Sigmoid colon (tissue), 4 donors: ENCODE measurements around the gene ASTN1.

Experiments
- CTCF ChIP-seq, 4 experiments: fragments of 450-650 bp in 3 of 4; fragments of 200-600 bp in 1 of 4; IDR thresholded peaks; one replicate each; pipeline ENCODE4 v1.5.1; 2016 to 2019; ENCODE audit warnings: antibody characterized with exemption in 4 of 4, mild to moderate bottlenecking in 3 of 4, moderate library complexity in 2 of 4
- EP300 ChIP-seq, 4 donors: sonication (generic); formaldehyde crosslinking; IDR thresholded peaks; one replicate each; pipeline ENCODE4 v1.6.1; 2017; ENCODE audit warnings: antibody characterized with exemption in 4 of 4
- POLR2A ChIP-seq, 2 donors: fragments of 450-650 bp; IDR thresholded peaks; one replicate each; pipeline ENCODE4 v1.6.1; 2016; ENCODE audit warnings: antibody characterized with exemption in 2 of 2, mild to moderate bottlenecking in 2 of 2, moderate library complexity in 2 of 2
- POLR2AphosphoS5 ChIP-seq, 4 donors: sonication (generic); formaldehyde crosslinking; IDR thresholded peaks; one replicate each; pipeline ENCODE4 v1.6.1; 2017; ENCODE audit warnings: antibody characterized with exemption in 4 of 4

GRCh38 chr1:176854121-176854520 lies 310.4 kb downstream of the ASTN1 start:
- TF ChIP-seq CTCF (IDR thresholded peaks at IDR 0.05) (no peak), POLR2AphosphoS5 (IDR thresholded peaks at IDR 0.05) (no peak), POLR2A (IDR thresholded peaks at IDR 0.05) (no peak), EP300 (IDR thresholded peaks at IDR 0.05) (no peak)
